HG03103 (cell line): ENCODE results near the gene REEP2.
"Not testable (repeated sequence)": the region's sequence is repeated elsewhere in the genome, so short reads cannot be mapped to it uniquely, and the experiment has no call there.

Experiments
- ATAC-seq: cut with Tn5 transposase; IDR thresholded peaks from one replicate; pipeline ENCODE4 v1.9.1; 2021; ENCODE audit warnings: low read depth; ENCODE audit not compliant: unreplicated experiment

The REEP2 gene

DNA sequence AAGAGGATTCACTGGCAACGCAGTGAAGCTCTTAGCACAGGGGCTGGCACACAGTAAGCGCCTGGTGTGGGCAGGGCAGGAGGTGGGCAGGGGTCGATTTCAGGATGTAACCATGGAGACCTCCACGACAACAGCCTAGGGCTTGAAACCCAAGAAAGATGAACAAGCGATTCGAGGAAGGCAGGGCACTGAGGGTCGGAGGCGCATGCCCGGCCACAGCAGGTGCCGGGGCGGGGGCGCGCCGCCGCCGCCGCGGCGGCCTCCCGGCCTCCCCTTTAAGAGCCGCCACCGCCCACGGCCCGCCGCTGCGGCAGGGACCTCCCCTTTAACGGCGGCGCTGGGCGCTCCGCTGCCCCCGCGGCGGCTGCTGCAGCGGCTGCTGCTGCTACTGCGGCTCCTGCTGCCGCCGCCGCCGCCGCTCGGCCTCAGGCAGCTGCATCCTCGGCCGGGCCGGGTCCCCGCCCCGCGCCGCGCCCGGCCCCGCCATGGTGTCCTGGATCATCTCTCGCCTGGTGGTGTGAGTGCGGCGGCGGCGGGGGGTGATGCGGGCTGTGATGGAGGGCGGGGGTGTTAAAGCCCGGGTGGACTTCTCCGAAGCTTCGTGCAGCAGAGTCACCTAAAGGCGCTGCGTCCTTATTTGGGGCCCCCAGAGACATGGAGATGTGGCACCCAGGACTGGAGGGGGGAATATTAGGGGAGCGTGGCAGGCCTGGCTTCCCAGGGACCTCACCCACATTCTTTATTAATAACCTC is at the start of gene REEP2:
TSS of gene REEP2 (plus strand) at position 334 of the 753 bp plus-strand sequence. CDS start at position 486, 152 bp downstream.
- peak; percentile 50 for ATAC-seq

DNA sequence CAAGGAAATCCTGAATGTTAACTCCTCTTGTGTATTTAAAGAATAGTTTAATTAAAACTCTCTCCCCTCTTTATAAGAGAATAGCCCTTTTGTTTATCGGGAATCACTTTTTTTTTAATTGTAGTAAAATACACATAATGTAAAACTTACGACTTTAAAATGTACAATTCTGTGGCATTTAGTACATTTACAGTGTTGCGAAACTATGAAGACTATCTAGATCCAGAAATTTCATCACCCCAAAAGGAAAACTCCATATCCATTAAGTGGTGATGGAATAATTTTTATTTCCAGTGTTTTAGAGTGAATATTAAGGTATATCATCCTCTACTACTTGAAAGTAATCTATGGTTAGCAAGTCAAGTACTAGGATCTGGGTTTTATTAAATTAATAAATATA is 49.5 kb upstream of the REEP2 start:
- ATAC-seq = no peak

DNA sequence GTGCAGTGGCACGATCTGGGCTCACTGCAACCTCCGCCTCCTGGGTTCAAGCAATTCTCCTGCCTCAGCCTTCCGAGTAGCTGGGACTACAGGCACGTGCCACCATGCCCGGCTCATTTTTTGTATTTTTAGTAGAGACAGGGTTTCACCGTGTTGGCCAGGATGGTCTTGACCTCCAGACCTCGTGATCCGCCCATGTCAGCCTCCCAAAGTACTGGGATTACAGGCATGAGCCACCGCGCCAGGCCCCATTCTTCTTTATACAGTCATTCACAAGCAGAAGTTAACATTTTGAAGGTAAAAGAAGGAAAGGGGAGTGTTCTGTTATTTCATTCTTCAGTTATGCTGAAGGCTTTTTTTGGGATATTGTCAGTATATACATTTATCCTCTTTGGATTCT is 48.9 kb upstream of the REEP2 start:
- not testable (repeated sequence) for ATAC-seq

DNA sequence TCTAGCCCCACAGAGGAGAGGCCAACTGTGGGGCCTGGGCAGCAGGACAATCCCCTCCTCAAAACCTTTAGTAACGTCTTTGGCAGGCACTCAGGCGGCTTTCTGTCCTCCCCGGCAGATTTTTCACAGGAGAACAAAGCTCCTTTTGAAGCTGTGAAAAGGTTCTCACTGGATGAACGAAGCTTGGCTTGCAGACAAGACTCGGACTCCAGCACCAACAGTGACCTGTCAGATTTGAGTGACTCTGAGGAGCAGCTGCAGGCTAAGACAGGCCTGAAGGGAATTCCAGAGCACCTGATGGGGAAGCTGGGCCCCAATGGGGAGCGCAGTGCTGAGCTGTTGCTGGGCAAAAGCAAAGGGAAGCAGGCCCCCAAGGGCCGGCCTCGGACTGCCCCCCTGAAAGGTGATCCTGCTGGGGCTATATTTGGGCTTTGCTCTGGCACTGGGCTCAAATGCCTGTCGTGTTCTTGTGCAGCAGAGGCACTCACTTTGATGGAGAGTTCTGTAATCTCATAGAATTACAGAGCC is 46.9 kb upstream of the REEP2 start:
- ATAC-seq = no peak

- peak; percentile 51 for ATAC-seq
Measured at GRCh38 chr5:138402640-138403039, 36.2 kb upstream of the REEP2 start.

- ATAC-seq = no peak
Measured at GRCh38 chr5:138408023-138408422, 30.8 kb upstream of the REEP2 start.

GRCh38 chr5:138410996-138411640 is 27.7 kb upstream of the REEP2 start:
- ATAC-seq = not testable (repeated sequence)

GRCh38 chr5:138418444-138418843 is 20.4 kb upstream of the REEP2 start:
- no peak for ATAC-seq

DNA sequence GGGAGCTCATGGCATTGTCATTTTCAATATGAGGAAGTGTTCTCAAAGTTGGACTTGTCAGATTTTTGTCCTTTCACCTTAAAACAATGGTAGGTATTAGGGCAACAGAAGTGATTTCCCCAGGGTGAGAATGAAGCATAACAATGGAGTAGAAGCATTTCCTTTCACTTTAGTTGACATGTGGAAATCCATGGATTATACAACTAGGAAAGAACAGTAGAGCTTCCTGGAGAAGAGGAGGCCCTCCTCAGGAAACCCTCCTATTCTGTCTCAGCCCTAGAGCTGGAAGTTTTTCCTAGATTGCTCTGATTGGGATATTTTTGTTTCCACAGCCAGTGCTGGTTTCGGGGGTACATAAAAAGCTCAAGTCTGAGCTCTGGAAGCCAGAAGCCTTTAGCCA is 13.8 kb upstream of the REEP2 start:
- no peak for ATAC-seq

GRCh38 chr5:138435943-138436342 is 2.9 kb upstream of the REEP2 start:
- no peak for ATAC-seq

DNA sequence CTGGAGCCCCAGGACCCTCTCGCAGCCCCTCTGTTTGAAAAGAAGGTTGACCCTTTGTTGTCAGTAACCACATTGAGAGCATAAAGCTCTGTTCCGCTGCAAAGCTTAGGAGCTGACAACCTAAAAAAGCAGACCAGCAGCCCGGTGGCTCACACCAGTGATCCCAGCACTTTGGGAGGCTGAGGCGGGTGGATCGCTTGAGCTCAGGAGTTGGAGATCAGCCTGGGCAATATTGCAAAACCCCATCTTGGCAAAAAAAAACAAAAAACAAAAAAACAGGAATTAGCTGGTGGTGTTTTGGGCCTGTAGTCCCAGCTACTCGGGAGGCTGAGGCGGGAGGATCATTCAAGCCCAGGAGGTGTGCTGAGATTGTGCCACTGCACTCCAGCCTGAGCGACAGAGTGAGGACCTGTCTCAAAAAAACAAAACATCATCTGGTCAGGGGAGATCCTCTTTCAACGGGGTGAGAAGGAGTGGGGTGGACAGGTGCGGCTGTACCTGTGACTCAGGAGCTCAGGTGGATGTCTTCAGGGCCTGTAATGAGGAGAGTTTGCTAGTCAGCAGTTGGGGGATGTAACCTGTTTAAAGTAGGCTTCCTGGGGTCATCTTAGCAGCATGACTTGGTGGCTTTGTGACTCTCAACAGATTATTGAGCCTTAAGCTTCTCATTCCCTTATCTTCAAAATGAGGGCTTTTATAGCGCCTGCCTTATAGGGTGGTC is 694 bp upstream of the REEP2 start:
- no peak for ATAC-seq

DNA sequence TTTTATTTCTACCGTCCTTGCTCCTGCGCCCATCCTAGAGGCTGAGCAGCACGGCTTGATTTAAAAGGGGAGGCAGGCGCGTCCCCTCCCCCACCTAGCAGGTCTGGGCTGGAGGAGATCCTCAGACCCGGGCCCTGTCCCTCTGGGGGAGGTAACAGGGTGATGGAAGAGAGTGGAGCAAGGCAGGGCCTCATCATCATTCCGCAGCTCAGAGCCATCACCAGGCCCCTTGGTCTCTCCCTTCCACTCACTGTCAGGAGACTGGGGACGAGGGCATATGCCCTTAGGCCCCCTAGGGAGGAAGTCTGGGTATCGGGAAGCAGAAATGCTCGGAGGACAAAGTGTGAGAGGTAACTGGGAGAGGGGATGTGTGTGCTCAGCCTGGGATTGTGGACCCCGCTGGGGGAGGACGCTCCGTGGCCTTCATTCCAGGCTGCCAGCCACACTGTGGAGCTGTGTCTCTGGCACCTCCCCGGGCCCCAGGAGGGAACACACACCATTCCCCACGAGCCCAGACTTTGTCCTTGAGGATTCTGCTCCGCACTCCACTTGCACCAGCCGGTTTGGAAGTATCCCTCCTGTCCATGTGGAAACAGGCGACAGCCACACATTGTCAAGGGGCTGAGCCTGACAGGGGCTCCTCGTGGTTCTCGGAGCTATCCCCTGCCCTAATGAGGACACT is 761 bp downstream of the REEP2 start:
- ATAC-seq = no peak

GRCh38 chr5:138440159-138441073 is 1.6 kb downstream of the REEP2 start:
- no peak for ATAC-seq

- no peak for ATAC-seq
Measured at GRCh38 chr5:138441221-138441620, 2.4 kb downstream of the REEP2 start.

DNA sequence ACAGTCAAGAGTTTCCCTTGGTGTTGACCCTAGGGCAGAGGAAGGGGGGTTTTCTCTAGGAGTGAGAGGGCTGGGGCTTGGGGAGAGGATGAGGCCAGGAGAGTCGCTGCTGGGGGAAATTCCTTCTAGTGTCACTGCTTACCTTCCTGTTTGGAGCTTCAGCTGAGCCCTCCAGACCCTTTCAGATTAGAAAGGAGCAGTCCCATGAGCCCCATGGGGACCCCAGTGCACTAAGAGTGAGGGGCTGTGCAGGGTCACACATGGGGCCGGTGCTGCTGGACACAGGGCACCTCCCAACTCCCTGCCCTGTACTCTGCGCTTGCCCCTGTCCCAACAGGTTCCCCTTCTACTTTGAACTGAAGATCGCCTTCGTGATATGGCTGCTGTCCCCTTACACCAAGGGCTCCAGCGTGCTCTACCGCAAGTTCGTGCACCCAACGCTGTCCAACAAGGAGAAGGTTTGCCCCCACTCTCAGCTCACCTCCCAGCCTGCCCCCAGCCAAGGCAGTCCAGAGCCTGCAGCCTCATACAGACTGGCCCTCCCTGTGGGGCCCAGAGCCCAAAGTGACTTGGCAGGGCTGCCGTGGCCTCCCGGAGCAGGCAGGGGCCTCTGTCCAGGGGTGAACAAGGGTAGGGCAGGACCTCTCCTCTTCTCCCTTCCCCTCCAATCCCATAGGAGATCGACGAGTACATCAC is 5.4 kb downstream of the REEP2 start:
- ATAC-seq = no peak

DNA sequence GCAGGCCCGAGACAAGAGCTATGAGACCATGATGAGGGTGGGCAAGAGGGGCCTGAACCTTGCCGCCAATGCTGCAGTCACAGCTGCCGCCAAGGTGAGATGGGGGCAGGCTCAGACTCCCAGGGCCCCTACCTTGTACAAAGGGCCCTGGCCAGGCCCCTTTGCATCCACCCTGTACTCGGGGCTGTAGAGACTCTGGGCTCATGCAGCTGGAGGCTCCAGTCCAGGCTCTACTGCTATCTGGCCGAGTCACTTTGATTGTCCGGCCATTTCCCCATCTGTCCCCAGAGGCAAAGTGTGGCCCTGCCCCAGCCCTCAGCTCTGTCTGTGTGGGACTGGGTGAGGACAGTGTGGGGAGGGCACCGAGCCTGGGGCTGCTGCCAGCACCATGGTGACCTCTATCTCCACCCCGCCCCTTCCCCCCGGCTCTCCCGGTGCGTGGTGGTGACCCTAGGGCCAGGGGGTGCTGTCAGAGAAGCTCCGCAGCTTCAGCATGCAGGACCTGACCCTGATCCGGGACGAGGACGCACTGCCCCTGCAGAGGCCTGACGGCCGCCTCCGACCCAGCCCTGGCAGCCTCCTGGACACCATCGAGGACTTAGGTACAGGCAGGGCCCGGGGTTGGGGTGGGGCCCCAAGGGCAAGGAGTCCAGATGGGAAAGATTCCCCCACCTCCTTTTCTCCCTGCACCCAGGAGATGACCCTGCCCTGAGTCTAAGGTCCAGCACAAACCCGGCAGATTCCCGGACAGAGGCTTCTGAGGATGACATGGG is 6.1 kb downstream of the REEP2 start:
- no peak for ATAC-seq

- ATAC-seq = no peak
Measured at GRCh38 chr5:138445547-138446271, 6.9 kb downstream of the REEP2 start.

GRCh38 chr5:138448070-138448469 is 9.2 kb downstream of the REEP2 start:
- ATAC-seq = no peak
